Smooth muscle cell (in vitro differentiated cells): ENCODE results near the gene LRRN3. TPM values are rescaled to one million over a fixed set of nuclear protein-coding genes. Genes with fewer than 3 reads are reported as not detected.

Source experiments
- DNase-seq: peaks from one replicate; lab custom pipeline; 2025; ENCODE audit not compliant: unreplicated experiment; lab: John Stamatoyannopoulos, UW
- H2AFZ ChIP-seq: fragments of 200-600 bp; sonication (generic); 2 replicates; pipeline ENCODE4 v1.6.0; 2016; ENCODE audit warnings: antibody characterized with exemption, low read depth, mild to moderate bottlenecking
- H3F3A ChIP-seq: fragments of 200-600 bp; sonication (generic); 2 replicates; pipeline ENCODE4 v1.6.0; 2017; ENCODE audit warnings: antibody characterized with exemption, low read depth
- H3K27ac ChIP-seq: fragments of 200-600 bp; sonication (generic); 2 replicates; pipeline ENCODE4 v1.5.1; 2016; ENCODE audit warnings: low read depth, mild to moderate bottlenecking
- H3K27me3 ChIP-seq: fragments of 200-600 bp; sonication (generic); 2 replicates; pipeline ENCODE4 v1.6.1; 2016; ENCODE audit warnings: low read depth, mild to moderate bottlenecking
- H3K36me3 ChIP-seq: fragments of 200-600 bp; sonication (generic); 2 replicates; pipeline ENCODE4 v1.5.1; 2016; ENCODE audit warnings: low read depth
- H3K4me1 ChIP-seq: fragments of 200-600 bp; sonication (generic); 2 replicates; pipeline ENCODE4 v1.5.1; 2016; ENCODE audit warnings: low read depth
- H3K4me2 ChIP-seq: fragments of 200-600 bp; sonication (generic); 2 replicates; pipeline ENCODE4 v1.6.0; 2016; ENCODE audit warnings: mild to moderate bottlenecking
- H3K4me3 ChIP-seq: fragments of 200-600 bp; sonication (generic); 2 replicates; pipeline ENCODE4 v1.5.1; 2016; ENCODE audit warnings: mild to moderate bottlenecking
- H3K79me2 ChIP-seq: fragments of 200-600 bp; sonication (generic); 2 replicates; pipeline ENCODE4 v1.6.0; 2016; ENCODE audit warnings: low read depth, mild to moderate bottlenecking
- H3K9ac ChIP-seq: fragments of 200-600 bp; sonication (generic); 2 replicates; pipeline ENCODE4 v1.6.0; 2016; ENCODE audit warnings: low read depth
- H3K9me3 ChIP-seq: fragments of 200-600 bp; sonication (generic); replicated peaks from 2 replicates; pipeline ENCODE4 v1.5.1; 2016; ENCODE audit warnings: low read depth
- H4K20me1 ChIP-seq: fragments of 200-600 bp; sonication (generic); 2 replicates; pipeline ENCODE4 v1.6.0; 2016; ENCODE audit warnings: low read depth
- CTCF ChIP-seq: fragments of 200-600 bp; sonication (generic); IDR thresholded peaks from 2 replicates; pipeline ENCODE4 v1.5.1; 2017; ENCODE audit warnings: borderline replicate concordance, mild to moderate bottlenecking, antibody characterized with exemption; ENCODE audit not compliant: insufficient read depth, poor library complexity, severe bottlenecking
- WGBS: methylation state at CpG from one replicate; pipeline ENCODE4 v1.1.7; 2016; ENCODE audit warnings: low lambda C conversion rate; 5-methylcytosine and 5-hydroxymethylcytosine counted together
- polyA plus RNA-seq: library from polyadenylated mRNA; unstranded; fragments of >200 nt; fragmentation: Nextera tagmentation; extraction: Ambion mirVana; gene quantifications from 2 replicates; pipeline ENCODE4 v1.2.1, GENCODE V29; 2016
- total RNA-seq: library from RNA; depleted of rRNA; stranded (reverse); fragments of >200 nt; gene quantifications from 2 replicates; pipeline ENCODE4 v1.2.3, GENCODE V29; 2014

LRRN3 gene
- total and polyA plus RNA-seq, 2 experiments from 2014 or later, result 4.5 to 5.8 TPM

- no peaks in the 10 kb centered on the region for H3K4me1 ChIP-seq
- H3K4me3 ChIP-seq, result no peak overlapping the region
- H3F3A ChIP-seq, result no peaks in the 10 kb centered on the region
Measured at GRCh38 chr7:111074748-111075146, 16.2 kb upstream of the LRRN3 start.

GRCh38 chr7:111075498-111075897 is 15.4 kb upstream of the LRRN3 start:
- no peak overlapping the region for H2AFZ ChIP-seq
- no peak overlapping the region for H3K9ac ChIP-seq
- no peaks in the 10 kb centered on the region for H3K79me2 ChIP-seq
- H3F3A ChIP-seq, result no peaks in the 10 kb centered on the region
- no peaks in the 10 kb centered on the region for H3K9me3 ChIP-seq
- H3K36me3 ChIP-seq, result no peaks in the 10 kb centered on the region
- H3K4me2 ChIP-seq, result no peak overlapping the region
- no peak for DNase-seq
- 92% methylated on average over 5 of the region's 5 CpGs for WGBS
- TF ChIP-seq CTCF, result no peak
- H3K4me3 ChIP-seq, result no peak overlapping the region
- no peaks in the 10 kb centered on the region for H4K20me1 ChIP-seq
- no peak overlapping the region for H3K27ac ChIP-seq
- H3K4me1 ChIP-seq, result no peaks in the 10 kb centered on the region
- H3K27me3 ChIP-seq, result no peaks in the 10 kb centered on the region

More at GRCh38 chr7:111074748-111075146, 16.2 kb upstream of the LRRN3 start:
- Histone ChIP-seq H3K9me3 (no peaks in the 10 kb centered on the region), H2AFZ (no peak overlapping the region), H3K36me3 (no peaks in the 10 kb centered on the region), H3K27ac (no peak overlapping the region), H3K4me2 (no peak overlapping the region), H4K20me1 (no peaks in the 10 kb centered on the region), H3K79me2 (no peaks in the 10 kb centered on the region), H3K9ac (no peak overlapping the region), H3K27me3 (no peaks in the 10 kb centered on the region)
- no peak for TF ChIP-seq CTCF
- WGBS, result 88% methylated on average over 6 of the region's 6 CpGs
- no peak for DNase-seq

- DNase-seq, result no peak
- Histone ChIP-seq H4K20me1 (no peaks in the 10 kb centered on the region), H3K9ac (no peak overlapping the region), H3F3A (no peaks in the 10 kb centered on the region), H3K4me3 (no peak overlapping the region), H3K36me3 (no peaks in the 10 kb centered on the region), H3K9me3 (no peaks in the 10 kb centered on the region), H3K27ac (peak overlapping the region; percentile 41), H3K27me3 (no peaks in the 10 kb centered on the region), H3K4me1 (no peaks in the 10 kb centered on the region), H2AFZ (no peak overlapping the region), H3K79me2 (no peaks in the 10 kb centered on the region), H3K4me2 (no peak overlapping the region)
- no peak for TF ChIP-seq CTCF
Measured at GRCh38 chr7:111076205-111076604, 14.7 kb upstream of the LRRN3 start.

DNA sequence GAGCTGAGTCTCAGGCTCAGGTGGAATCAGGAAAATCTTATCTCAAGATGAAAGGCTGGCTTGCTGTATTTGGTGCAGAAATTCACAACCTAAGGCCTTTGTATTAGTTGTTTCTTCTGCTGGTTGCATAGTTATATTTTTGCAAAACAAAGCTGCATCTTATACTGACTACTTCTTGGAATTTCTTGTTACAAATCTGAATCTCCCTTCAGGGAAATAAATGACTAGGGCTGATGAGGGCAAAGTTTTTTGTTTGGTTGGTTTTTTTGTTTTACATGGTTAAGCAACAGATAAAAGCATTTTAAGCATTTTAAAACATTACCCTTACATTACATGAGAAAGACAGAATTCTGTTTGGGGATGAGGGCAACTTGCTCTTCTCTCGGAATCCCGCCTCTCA is 13.9 kb upstream of the LRRN3 start:
- H3K27ac ChIP-seq, result peak overlapping the region; percentile 41
- TF ChIP-seq CTCF, result no peak
- 85% methylated on average over 2 of the region's 2 CpGs for WGBS

More for the DNA sequence above, 13.9 kb upstream of the LRRN3 start:
- Histone ChIP-seq H3K4me2 (no peak overlapping the region), H3K36me3 (no peaks in the 10 kb centered on the region), H3K79me2 (no peaks in the 10 kb centered on the region), H3K4me3 (no peak overlapping the region), H2AFZ (no peak overlapping the region), H3K4me1 (peaks cover 6% of the 10 kb centered on the region), H3F3A (no peaks in the 10 kb centered on the region), H4K20me1 (no peaks in the 10 kb centered on the region), H3K27me3 (no peaks in the 10 kb centered on the region), H3K9ac (no peak overlapping the region), H3K9me3 (no peaks in the 10 kb centered on the region)
- no peak for DNase-seq
